Sigmoid colon (tissue), 7 donors: Measurements from ENCODE around the gene MYLK. TPM values are rescaled to one million over a fixed set of nuclear protein-coding genes. Genes with fewer than 3 reads are reported as not detected.

Experiments used
- DNase-seq: peaks from one replicate; pipeline ENCODE4 v3.0.0-alpha.2; 2019
- H3K27ac ChIP-seq, 4 donors: fragments of 200-600 bp; sonication (generic); one replicate each; pipeline ENCODE4 v1.5.1; 2016 to 2019; ENCODE audit warnings: mild to moderate bottlenecking in 1 of 4
- H3K27me3 ChIP-seq, 3 donors: fragments of 200-600 bp; sonication (generic); one replicate each; pipeline ENCODE4 v1.5.1; 2019; ENCODE audit warnings: mild to moderate bottlenecking in 1 of 3
- H3K36me3 ChIP-seq, 4 donors: fragments of 200-600 bp; sonication (generic); one replicate each; pipeline ENCODE4 v1.5.1; 2016 to 2019
- H3K4me1 ChIP-seq, 4 donors: fragments of 200-600 bp; sonication (generic); one replicate each; pipeline ENCODE4 v1.5.1; 2017 to 2019
- H3K4me3 ChIP-seq, 4 donors: fragments of 200-600 bp; sonication (generic); one replicate each; pipeline ENCODE4 v1.5.1; 2017 to 2019; ENCODE audit warnings: mild to moderate bottlenecking in 2 of 4, moderate library complexity in 1 of 4
- H3K9me3 ChIP-seq, 4 donors: fragments of 200-600 bp in 3 of 4; sonication (generic) in 3 of 4; one replicate each; pipeline versions ENCODE4 v1.5.1 to v1.6.1; 2013 to 2019
- CTCF ChIP-seq, 4 experiments: fragments of 450-650 bp in 3 of 4; fragments of 200-600 bp in 1 of 4; IDR thresholded peaks; one replicate each; pipeline ENCODE4 v1.5.1; 2016 to 2019; ENCODE audit warnings: antibody characterized with exemption in 4 of 4, mild to moderate bottlenecking in 3 of 4, moderate library complexity in 2 of 4
- EP300 ChIP-seq, 4 donors: sonication (generic); formaldehyde crosslinking; IDR thresholded peaks; one replicate each; pipeline ENCODE4 v1.6.1; 2017; ENCODE audit warnings: antibody characterized with exemption in 4 of 4
- POLR2A ChIP-seq, 2 donors: fragments of 450-650 bp; IDR thresholded peaks; one replicate each; pipeline ENCODE4 v1.6.1; 2016; ENCODE audit warnings: antibody characterized with exemption in 2 of 2, mild to moderate bottlenecking in 2 of 2, moderate library complexity in 2 of 2
- POLR2AphosphoS5 ChIP-seq, 4 donors: sonication (generic); formaldehyde crosslinking; IDR thresholded peaks; one replicate each; pipeline ENCODE4 v1.6.1; 2017; ENCODE audit warnings: antibody characterized with exemption in 4 of 4
- WGBS, 2 donors: extraction: QIAGEN DNeasy Blood & Tissue Kit; methylation state at CpG; one replicate each; pipeline ENCODE4 v1.1.7; 2013; 5-methylcytosine and 5-hydroxymethylcytosine counted together
- intact Hi-C: fragments of 100-400 bp; cut with DNase I; formaldehyde crosslinking; loops from one replicate; pipeline ENCODE4 v1.15.1; 2023
- polyA plus RNA-seq, 3 donors: library from polyadenylated mRNA; stranded (reverse); fragments of 200-250 nt; gene quantifications; one replicate each; pipeline ENCODE4 v1.2.3, GENCODE V29; 2013
- total RNA-seq, 4 donors: library from RNA; depleted of rRNA; stranded (reverse); fragments of >200 nt; gene quantifications; one replicate each; pipeline ENCODE4 v1.1.0, GENCODE V29; 2016
- donor health status: healthy with polysubstance abuse.
- donor health status: Bipolar disorder and iron deficiency.
- donor health status: healthy.

MYLK gene
- total and polyA plus RNA-seq, 7 donors, result 21.5 to 2,153 (median 1,169) TPM

DNA sequence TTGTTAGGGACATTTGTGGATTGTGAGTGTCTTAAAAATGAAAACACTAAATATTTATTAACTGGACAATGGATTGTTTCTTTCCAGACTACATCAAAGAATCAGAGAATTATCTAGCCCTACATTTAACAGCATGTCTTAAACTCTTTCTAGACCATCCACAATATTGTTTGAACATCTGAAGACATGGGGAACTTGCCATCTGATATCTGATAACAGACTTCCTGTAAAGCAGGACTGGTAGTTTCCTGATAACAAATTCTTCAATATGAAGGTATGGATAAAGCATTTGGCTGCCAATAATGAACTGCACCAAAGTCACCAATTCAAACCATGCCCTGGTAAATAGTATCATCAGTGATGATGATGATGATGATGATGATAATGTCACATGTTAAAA is 273.1 kb downstream of the MYLK start:
- Histone ChIP-seq H3K4me1 (peaks cover 0 to 63% (median 37%) of the 10 kb centered on the region in 4 donors), H3K4me3 (no peak overlapping the region), H3K27ac (peak overlapping the region in 3 of 4 donors; percentile 4 to 98 (median 95)), H3K27me3 (no peaks in the 10 kb centered on the region), H3K36me3 (peaks cover 3 to 63% (median 25%) of the 10 kb centered on the region in 4 donors), H3K9me3 (no peaks in the 10 kb centered on the region)
- TF ChIP-seq EP300 (IDR thresholded peaks at IDR 0.05), result no peak
- TF ChIP-seq POLR2AphosphoS5 (IDR thresholded peaks at IDR 0.05), result peak in 3 of 4 donors; percentile 15 to 64 (median 61)
- TF ChIP-seq POLR2A (IDR thresholded peaks at IDR 0.05), result no peak
- no peak for DNase-seq
- intact Hi-C loops, result no loop called here

DNA sequence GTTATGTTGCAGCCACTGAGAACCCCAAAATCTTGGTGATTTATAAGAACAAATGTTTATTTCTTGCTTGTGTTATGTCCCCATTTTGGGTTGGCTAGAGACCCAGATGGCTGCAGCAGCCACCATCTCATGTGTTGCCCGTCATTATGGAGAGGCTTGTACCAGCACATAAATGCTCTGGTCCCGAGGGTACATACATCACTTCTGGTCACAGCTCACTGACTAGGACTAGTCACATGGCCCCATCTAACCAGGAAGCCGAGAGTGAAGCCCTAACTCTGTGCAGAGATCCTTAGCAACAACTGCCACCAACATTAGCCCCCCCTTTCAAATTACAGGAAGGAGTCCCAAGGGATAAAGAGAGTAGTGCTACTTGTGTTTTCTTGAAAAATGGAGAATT is 273.8 kb downstream of the MYLK start:
- TF ChIP-seq CTCF (IDR thresholded peaks at IDR 0.05), result no peak
- TF ChIP-seq EP300 (IDR thresholded peaks at IDR 0.05), result peak in 1 of 4 donors; percentile 60
- TF ChIP-seq POLR2AphosphoS5 (IDR thresholded peaks at IDR 0.05), result peak; percentile 30 to 78 (median 56)
- no peak for TF ChIP-seq POLR2A (IDR thresholded peaks at IDR 0.05)
- intact Hi-C loops, result no loop called here
- H3K27me3 ChIP-seq, result no peaks in the 10 kb centered on the region
- peak overlapping the region; percentile 4 to 98 (median 72) for H3K27ac ChIP-seq
- H3K4me1 ChIP-seq, result peaks cover 0 to 55% (median 33%) of the 10 kb centered on the region in 4 donors
- DNase-seq, result no peak
- no peak overlapping the region for H3K4me3 ChIP-seq
- H3K9me3 ChIP-seq, result no peaks in the 10 kb centered on the region
- peaks cover 3 to 55% (median 25%) of the 10 kb centered on the region in 4 donors for H3K36me3 ChIP-seq
- 71 to 92% methylated on average over 3 of the region's 3 CpGs for WGBS, 2 donors

DNA sequence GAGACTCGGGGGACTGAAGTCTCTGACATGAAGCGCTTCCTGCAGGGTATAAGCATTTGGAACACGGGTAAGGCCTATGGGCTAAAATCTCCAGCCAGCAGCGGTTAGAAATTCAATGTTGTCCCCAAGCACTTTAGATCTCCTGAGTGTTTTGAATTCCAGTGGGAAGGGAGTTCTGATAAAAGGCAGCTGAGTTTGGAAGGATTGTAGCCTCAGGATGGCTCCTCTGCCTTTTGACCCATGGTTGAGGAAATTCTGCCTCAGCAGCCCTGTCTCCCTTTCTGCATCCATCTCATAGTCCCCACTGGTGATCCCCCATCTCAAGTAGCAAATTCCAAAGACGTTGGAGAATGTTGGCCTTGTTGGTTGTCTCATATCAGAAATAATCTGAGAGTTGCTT is 275.1 kb downstream of the MYLK start:
- Histone ChIP-seq H3K27me3 (no peaks in the 10 kb centered on the region), H3K27ac (peak overlapping the region; percentile 42 to 98 (median 68)), H3K4me3 (no peak overlapping the region), H3K9me3 (no peaks in the 10 kb centered on the region), H3K36me3 (peaks cover under 1 to 43% (median 16%) of the 10 kb centered on the region in 4 donors), H3K4me1 (peaks cover 0 to 42% (median 22%) of the 10 kb centered on the region in 4 donors)
- DNase-seq, result no peak
- WGBS, 2 donors, result 93 to 94% methylated on average over 5 of the region's 5 CpGs
- intact Hi-C loops, result no loop called here
- TF ChIP-seq POLR2AphosphoS5 (IDR thresholded peaks at IDR 0.05) (peak in 3 of 4 donors; percentile 22 to 76 (median 74)), POLR2A (IDR thresholded peaks at IDR 0.05) (peak in 1 of 2 donors; percentile 3), EP300 (IDR thresholded peaks at IDR 0.05) (no peak)

DNA sequence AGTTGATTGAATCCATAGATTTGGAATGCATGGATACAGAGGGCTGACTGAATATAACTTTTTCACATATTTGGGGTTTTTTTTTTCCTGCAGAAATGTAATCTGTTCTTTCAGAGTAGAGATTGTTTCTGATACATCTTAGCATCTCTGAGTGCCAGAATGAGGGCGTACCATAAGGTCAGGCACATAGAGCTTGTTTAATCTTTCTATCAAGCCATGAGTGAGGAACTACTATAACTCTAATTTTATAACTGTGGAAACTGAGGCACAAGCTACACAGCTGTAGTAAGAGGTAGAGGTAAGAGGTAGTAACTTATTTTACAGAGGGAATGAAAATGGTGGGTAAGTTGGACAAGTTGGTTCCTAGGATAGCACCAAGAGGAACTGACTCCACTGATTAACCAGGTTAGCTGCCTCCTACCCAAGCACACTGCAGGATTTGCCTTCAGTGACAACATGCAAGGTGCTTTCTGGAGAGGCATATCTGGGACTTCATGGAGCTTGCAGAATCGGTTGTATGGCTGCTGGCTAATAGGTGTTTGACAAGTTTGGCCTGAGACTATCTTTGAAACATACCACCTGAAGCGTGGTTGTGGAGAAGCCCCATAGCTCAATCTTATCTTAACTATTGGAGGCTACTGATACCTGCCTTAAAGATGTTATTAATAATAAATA is 275.7 kb downstream of the MYLK start:
- no peaks in the 10 kb centered on the region for H3K9me3 ChIP-seq
- no peak for DNase-seq
- no peak overlapping the region for H3K4me3 ChIP-seq
- H3K4me1 ChIP-seq, result peaks cover 0 to 36% (median 15%) of the 10 kb centered on the region in 4 donors
- intact Hi-C loops, result no loop called here
- TF ChIP-seq EP300 (IDR thresholded peaks at IDR 0.05) (no peak), CTCF (IDR thresholded peaks at IDR 0.05) (no peak), POLR2A (IDR thresholded peaks at IDR 0.05) (peak in 1 of 2 donors; percentile 9), POLR2AphosphoS5 (IDR thresholded peaks at IDR 0.05) (peak in 2 of 4 donors; percentile 74 to 79)
- 94 to 95% methylated on average over 3 of the region's 3 CpGs for WGBS, 2 donors
- peaks cover 0 to 36% (median 10%) of the 10 kb centered on the region in 4 donors for H3K36me3 ChIP-seq
- peak overlapping the region; percentile 42 to 98 (median 68) for H3K27ac ChIP-seq
- no peaks in the 10 kb centered on the region for H3K27me3 ChIP-seq

DNA sequence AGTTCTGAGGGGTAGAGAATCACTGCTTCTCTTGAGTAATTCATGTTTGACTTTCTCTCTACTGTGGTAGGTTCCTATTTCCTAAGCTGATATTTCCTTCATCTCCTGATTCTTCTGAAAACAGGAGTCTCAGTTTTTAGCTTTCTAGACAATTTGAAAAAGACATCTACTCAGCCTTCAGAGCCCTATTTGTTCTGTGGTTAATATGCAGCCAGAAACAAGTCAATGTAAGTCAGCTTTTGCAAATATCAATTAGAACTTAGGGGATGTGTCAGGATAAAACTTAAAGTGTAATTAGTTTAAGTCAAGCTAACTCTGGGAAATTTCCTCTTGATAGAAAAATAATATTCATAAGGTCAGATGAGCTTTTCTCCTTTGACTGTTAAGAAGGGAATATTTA is 277.6 kb downstream of the MYLK start:
- TF ChIP-seq EP300 (IDR thresholded peaks at IDR 0.05) (no peak), CTCF (IDR thresholded peaks at IDR 0.05) (no peak), POLR2AphosphoS5 (IDR thresholded peaks at IDR 0.05) (no peak), POLR2A (IDR thresholded peaks at IDR 0.05) (no peak)
- DNase-seq, result no peak
- peaks cover 0 to 17% (median 0%) of the 10 kb centered on the region in 4 donors for H3K36me3 ChIP-seq
- intact Hi-C loops, result no loop called here
- no peaks in the 10 kb centered on the region for H3K9me3 ChIP-seq
- H3K4me1 ChIP-seq, result peaks cover 0 to 17% (median under 1%) of the 10 kb centered on the region in 4 donors
- H3K27ac ChIP-seq, result peak overlapping the region in 1 of 4 donors; percentile 37
- H3K27me3 ChIP-seq, result no peaks in the 10 kb centered on the region
- H3K4me3 ChIP-seq, result no peak overlapping the region
